Activated T-cell treated with anti-CD3 and anti-CD28 coated beads, Interleukin-2, amount 50 U/mL, for 4 hours (primary cell): Measurements from ENCODE around the gene CNTN5. TPM values are rescaled to one million over a fixed set of nuclear protein-coding genes. Genes with fewer than 3 reads are reported as not detected.

Source experiments
- ATAC-seq, 2 donors: fragments of 200-7000 bp; cut with Tn5 transposase; one replicate each; pipeline ENCODE4 v1.10.0; 2021
- DNase-seq: peaks from one replicate; pipeline ENCODE4 v3.0.0-alpha.2; 2020
- H3K27me3 Mint-ChIP-seq: one replicate; pipeline ENCODE4 v1.8.0; 2021; ENCODE audit warnings: low read depth, mixed read lengths
- H3K36me3 Mint-ChIP-seq: one replicate; pipeline ENCODE4 v1.8.0; 2022; ENCODE audit warnings: mixed read lengths; ENCODE audit not compliant: insufficient read depth
- H3K4me1 Mint-ChIP-seq: one replicate; pipeline ENCODE4 v1.8.0; 2021; ENCODE audit warnings: low read depth, mixed read lengths
- H3K4me3 Mint-ChIP-seq: one replicate; pipeline ENCODE4 v1.8.0; 2021; ENCODE audit warnings: mild to moderate bottlenecking, moderate library complexity, mixed read lengths
- H3K9me3 Mint-ChIP-seq: one replicate; pipeline ENCODE4 v1.8.0; 2021; ENCODE audit warnings: mixed read lengths
- total RNA-seq, 3 donors: library from RNA; stranded (reverse); gene quantifications; one replicate each; pipeline ENCODE4 v1.2.1, GENCODE V29; 2021

Gene CNTN5
- total RNA-seq, 3 donors from 2014 or later = not detected

DNA sequence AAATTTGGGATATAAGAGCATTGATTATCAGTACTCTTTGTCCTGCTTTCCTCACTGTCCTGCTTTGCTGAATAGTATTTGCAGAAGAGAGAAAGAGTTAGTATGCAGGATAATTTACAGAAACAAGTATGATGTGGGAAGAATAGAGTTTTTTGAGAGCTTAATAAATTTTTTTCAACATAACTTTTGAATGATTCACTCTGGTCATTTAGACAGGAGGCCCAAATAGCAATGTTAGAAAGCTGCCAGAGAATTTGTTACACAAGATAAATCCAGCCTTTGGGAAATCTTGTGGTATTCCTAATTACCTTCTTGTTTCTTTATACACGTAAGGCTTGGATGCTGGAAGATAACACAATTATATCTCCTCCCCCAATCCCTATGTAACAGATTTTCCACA lies 484.6 kb downstream of the CNTN5 start:
- H3K36me3 Mint-ChIP-seq = no peaks in the 10 kb centered on the region

DNA sequence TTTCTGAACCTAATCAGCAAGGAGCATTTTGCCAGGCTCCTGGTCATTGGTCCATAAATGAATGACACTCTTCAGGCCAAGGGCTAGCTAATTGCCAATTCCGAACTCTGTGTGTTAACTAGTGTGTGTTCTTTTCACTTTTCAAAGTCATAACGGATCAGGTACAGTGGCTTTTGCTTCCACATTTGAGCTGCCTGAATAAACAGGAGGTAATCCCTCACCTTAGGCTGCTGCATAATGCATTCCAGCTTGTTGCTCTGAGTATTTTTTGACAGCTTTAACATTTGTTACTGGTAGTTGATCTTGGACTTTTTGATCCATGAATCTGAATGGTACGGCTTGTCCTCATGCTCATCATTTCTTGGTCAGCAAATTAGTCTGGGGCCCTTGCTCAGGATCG lies 485.1 kb downstream of the CNTN5 start:
- Mint-ChIP-seq H3K4me1 (no peaks in the 10 kb centered on the region), H3K27me3 (no peaks in the 10 kb centered on the region), H3K4me3 (no peak overlapping the region), H3K9me3 (peaks cover 17% of the 10 kb centered on the region), H3K36me3 (no peaks in the 10 kb centered on the region)
- DNase-seq (no peak), ATAC-seq (no peak)

More for the DNA sequence above, 484.6 kb downstream of the CNTN5 start:
- Mint-ChIP-seq H3K27me3 (no peaks in the 10 kb centered on the region), H3K9me3 (peaks cover 17% of the 10 kb centered on the region), H3K4me1 (no peaks in the 10 kb centered on the region), H3K4me3 (no peak overlapping the region)
- DNase-seq (no peak), ATAC-seq (no peak)

DNA sequence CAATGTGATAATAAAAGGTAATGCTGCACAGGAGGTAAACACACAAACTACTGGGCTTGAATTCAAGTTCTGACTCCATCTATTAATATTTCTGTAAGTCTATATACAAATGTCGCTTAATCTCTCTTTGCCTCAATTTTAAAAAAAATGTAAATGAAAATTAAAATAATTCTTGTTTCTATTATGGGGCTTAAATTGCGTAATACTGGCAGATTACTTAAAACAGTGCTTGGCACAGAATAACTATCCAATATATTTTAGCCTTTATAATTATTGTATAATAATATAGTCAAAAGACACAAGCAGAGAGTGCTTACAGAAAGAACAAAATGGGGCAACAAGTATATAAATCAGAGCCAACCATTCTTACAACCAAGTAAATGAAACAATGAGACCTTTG lies 489.1 kb downstream of the CNTN5 start:
- H3K4me1 Mint-ChIP-seq = no peaks in the 10 kb centered on the region
- ATAC-seq (no peak), DNase-seq (no peak)
- no peak overlapping the region for H3K4me3 Mint-ChIP-seq
- H3K27me3 Mint-ChIP-seq = no peaks in the 10 kb centered on the region
- H3K9me3 Mint-ChIP-seq = peaks cover 14% of the 10 kb centered on the region
- H3K36me3 Mint-ChIP-seq = no peaks in the 10 kb centered on the region

DNA sequence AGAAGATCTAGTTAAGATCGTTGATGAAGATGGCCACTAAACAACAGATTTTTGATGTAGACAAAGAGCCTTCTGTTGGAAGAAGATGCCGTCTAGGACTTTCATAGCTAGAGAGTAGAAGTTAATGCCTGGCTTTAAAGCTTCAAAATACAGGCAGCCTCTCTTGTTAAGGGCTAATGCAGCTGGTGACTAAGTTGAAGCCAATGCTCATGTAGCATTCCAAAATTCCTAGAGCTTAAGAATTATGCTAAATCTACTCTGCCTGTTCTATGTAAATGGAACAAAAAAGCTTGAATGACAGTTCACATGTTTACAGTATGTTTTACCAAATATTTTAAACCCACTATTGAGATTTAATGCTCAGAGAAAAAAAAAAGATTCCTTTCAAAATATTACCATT lies 492.6 kb downstream of the CNTN5 start:
- Mint-ChIP-seq H3K4me1 (no peaks in the 10 kb centered on the region), H3K27me3 (no peaks in the 10 kb centered on the region), H3K36me3 (no peaks in the 10 kb centered on the region), H3K4me3 (no peak overlapping the region), H3K9me3 (peaks cover 18% of the 10 kb centered on the region)
- ATAC-seq = no peak
- no peak for DNase-seq

DNA sequence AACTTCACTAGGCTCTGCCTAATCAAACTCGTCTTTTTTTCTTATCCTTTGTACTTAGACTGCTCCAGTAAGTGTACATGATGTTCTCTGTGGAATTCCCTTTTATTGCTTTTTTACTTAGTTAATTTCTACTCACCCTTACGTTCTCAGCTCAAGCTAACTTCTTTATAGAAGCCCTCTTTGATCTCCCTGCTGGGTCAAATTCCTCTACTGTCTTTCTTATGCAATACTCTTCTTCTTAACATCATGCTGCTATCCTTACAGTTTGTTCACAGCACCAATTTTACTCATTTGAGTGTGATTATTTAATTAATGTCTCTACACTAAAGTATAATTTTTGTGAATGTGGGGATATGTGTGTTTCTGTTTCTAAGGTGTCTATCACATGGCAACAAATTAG lies 498.3 kb downstream of the CNTN5 start:
- no peak for DNase-seq
- no peaks in the 10 kb centered on the region for H3K36me3 Mint-ChIP-seq

DNA sequence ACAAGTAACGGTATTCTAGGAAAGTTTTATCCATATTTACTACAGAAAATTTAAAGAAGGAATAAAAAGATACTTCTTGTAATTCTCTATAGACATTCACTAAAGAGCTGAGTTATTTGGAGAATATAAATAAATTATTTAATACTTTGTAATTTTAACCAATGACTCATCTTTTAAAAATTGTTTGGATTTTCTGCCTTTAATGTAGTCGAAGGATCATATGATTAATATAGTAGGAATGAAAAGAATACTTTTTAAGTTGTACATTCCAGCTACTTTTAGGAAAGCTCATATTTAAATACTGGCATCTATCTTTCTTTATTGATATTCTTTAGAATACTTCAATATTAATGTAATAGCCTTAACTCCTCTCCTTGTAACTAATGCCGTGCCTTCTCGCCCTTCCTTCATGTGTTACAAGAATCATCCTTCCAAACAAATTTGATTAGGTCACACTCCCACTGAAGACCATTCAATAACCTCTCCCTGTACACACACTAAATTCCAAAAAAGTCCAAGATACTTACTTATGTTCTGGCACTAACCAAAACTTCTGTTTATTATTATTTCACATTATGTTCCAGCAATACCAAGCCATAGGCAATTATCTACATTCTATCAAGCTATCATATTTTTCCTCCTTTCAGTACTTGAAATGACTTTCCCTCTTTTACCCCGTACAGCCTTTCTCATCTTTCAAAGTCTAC lies 501.9 kb downstream of the CNTN5 start:
- Mint-ChIP-seq H3K27me3 (no peaks in the 10 kb centered on the region), H3K4me1 (no peaks in the 10 kb centered on the region), H3K4me3 (no peak overlapping the region), H3K36me3 (no peaks in the 10 kb centered on the region), H3K9me3 (peaks cover 19% of the 10 kb centered on the region)
- DNase-seq (no peak), ATAC-seq (no peak)

More for the DNA sequence above, 498.3 kb downstream of the CNTN5 start:
- H3K4me3 Mint-ChIP-seq = no peak overlapping the region
- peaks cover 16% of the 10 kb centered on the region for H3K9me3 Mint-ChIP-seq
- no peaks in the 10 kb centered on the region for H3K27me3 Mint-ChIP-seq
- ATAC-seq = no peak
- H3K4me1 Mint-ChIP-seq = no peaks in the 10 kb centered on the region

DNA sequence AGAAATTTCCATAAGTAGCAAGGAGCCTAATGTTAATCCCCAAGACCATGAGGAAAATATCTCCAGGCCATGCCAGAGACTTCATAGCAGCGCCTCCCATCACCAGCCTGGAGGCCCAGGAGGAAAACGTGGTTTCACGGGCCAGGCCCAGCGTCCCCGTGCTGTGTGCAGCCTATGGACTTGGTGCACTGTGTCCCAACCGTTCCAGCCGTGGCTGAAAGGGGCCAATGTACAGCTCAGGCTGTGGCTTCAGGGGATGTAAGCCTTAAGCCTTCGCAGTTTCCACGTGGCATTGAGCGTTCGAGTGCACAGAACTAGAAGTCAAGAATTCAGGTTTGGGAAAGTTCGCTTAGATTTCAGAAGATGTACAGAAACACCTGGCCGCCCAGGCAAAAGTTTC lies 510.7 kb downstream of the CNTN5 start:
- H3K36me3 Mint-ChIP-seq = no peaks in the 10 kb centered on the region
- ATAC-seq (no peak), DNase-seq (no peak)
- peaks cover 10% of the 10 kb centered on the region for H3K9me3 Mint-ChIP-seq
- H3K4me3 Mint-ChIP-seq = no peak overlapping the region
- H3K27me3 Mint-ChIP-seq = no peaks in the 10 kb centered on the region
- no peaks in the 10 kb centered on the region for H3K4me1 Mint-ChIP-seq

DNA sequence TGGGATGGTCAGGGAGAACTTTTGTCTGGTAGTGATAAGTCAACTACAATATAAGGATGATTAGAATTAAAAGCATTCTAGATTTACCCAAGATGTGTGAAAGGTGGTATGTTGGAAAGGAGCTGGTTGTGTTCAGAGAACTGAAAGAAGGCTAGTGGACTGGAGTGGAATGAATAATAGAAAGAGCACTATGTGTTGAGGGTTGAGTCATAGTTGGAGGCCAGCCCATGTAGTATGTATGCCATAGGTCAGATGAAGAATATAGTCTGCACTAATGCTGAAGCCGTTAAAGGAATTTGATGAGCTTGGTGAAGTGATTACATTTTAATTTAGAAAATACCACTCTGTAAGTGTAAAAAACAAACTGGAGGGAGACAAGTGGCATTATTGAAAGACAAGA lies 514.1 kb downstream of the CNTN5 start:
- Mint-ChIP-seq H3K4me3 (no peak overlapping the region), H3K9me3 (peaks cover 6% of the 10 kb centered on the region), H3K4me1 (no peaks in the 10 kb centered on the region), H3K36me3 (no peaks in the 10 kb centered on the region), H3K27me3 (no peaks in the 10 kb centered on the region)
- DNase-seq (no peak), ATAC-seq (no peak)

DNA sequence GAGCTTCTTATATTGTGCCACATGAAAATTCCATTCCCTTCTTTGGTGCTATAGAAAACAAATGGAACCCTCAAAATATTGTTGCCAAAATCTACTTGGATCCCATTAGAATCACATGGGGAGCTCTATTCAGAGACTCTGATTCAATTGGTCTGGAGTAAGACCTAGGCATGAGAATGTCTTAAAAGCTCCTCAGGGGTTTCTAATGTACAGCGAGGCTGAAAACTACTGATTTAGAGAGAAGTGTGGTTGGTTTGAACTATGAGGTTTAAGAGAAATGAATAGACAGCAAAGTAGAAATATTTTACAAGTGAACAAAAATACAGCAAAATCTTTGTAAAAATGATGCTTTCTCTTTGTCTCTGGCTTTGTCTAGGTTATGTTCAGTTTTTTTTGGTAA lies 514.7 kb downstream of the CNTN5 start:
- no peak overlapping the region for H3K4me3 Mint-ChIP-seq
- no peaks in the 10 kb centered on the region for H3K36me3 Mint-ChIP-seq
- DNase-seq = no peak
- H3K27me3 Mint-ChIP-seq = no peaks in the 10 kb centered on the region
- H3K4me1 Mint-ChIP-seq = no peaks in the 10 kb centered on the region
- ATAC-seq = no peak
- peaks cover 8% of the 10 kb centered on the region for H3K9me3 Mint-ChIP-seq

DNA sequence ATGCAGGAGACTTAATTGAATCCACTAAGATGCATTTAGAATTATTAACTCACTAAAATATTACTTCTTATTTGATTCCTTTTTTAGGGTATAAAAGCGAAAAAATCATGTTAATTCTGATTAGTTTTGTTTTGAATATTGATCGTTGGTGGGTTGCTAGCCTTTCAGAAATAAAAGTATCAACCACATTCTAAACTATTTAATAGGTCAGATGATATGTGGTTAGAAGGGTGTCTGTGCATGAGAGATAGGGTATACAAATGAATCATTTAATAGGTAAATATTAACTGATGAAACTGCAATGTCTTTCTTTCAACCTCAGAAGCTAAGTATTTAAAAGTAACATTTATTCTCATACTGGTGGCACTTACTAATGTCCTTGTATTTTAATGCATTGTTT lies 515.1 kb downstream of the CNTN5 start:
- Mint-ChIP-seq H3K27me3 (no peaks in the 10 kb centered on the region), H3K36me3 (no peaks in the 10 kb centered on the region), H3K4me3 (no peak overlapping the region), H3K4me1 (no peaks in the 10 kb centered on the region), H3K9me3 (peaks cover 10% of the 10 kb centered on the region)
- ATAC-seq = no peak
- no peak for DNase-seq

DNA sequence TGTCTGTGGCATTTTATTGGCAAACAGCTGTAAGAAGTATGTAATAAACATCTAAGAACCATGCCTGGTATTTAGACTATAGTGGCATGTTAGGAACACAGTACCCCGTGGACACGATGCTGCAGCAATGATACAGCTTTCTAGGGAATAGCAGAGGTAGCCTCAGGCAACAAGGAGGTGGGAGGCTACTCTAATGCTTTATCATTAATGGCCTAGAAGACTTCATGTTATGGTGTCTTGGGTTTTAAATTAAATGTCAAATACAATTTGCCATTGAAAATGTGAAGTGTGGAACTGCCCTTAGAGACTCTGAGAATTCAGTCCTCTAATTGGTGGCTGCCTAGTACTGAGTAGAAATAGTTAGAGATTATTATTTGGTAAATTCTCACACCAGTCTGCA lies 516.9 kb downstream of the CNTN5 start:
- Mint-ChIP-seq H3K4me3 (no peak overlapping the region), H3K36me3 (no peaks in the 10 kb centered on the region), H3K9me3 (peaks cover 9% of the 10 kb centered on the region), H3K27me3 (no peaks in the 10 kb centered on the region), H3K4me1 (no peaks in the 10 kb centered on the region)
- DNase-seq (no peak), ATAC-seq (no peak)

DNA sequence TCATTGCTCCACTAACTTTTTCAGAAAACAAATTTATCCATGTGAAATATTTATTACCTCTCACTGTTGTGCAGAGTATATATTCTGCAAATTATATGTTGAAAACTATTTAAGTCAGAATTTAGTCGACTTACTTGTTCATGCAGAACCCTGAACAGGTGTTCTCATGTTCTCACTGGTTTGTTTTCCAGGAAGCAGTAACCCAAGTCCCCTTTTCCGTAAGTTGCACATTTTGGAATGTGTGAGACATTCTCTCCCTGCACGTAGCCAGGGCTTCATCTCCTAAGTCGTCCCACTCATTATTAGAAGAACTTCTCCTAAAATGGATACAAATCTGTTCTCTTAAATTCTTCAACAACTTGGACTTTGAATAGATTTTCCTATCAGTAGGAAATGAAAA lies 524.9 kb downstream of the CNTN5 start:
- Mint-ChIP-seq H3K36me3 (no peaks in the 10 kb centered on the region), H3K4me1 (no peaks in the 10 kb centered on the region), H3K9me3 (peaks cover 13% of the 10 kb centered on the region), H3K4me3 (no peak overlapping the region), H3K27me3 (no peaks in the 10 kb centered on the region)
- ATAC-seq (no peak), DNase-seq (no peak)

DNA sequence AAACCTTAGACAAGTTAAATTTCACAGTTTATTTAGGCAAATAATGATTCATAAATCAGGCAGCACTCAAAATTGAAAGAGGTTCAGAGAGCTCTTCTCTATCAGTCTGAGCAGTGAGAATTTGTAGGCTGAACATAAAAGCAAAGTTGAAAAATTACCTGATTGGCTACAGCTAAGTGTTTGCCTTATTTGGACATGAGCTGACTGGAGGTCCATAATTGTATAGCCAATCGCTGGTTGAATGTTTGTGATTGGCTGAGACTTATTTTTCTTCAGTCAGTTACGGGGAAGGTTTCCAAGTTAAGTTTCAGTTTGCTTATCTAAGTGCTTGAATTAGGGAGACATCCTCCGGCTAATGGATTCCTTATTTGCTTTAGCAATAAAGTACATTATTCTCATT lies 527.5 kb downstream of the CNTN5 start:
- DNase-seq (no peak), ATAC-seq (no peak)
- no peaks in the 10 kb centered on the region for H3K4me1 Mint-ChIP-seq
- no peaks in the 10 kb centered on the region for H3K27me3 Mint-ChIP-seq
- peaks cover 11% of the 10 kb centered on the region for H3K9me3 Mint-ChIP-seq
- no peak overlapping the region for H3K4me3 Mint-ChIP-seq
- no peaks in the 10 kb centered on the region for H3K36me3 Mint-ChIP-seq

DNA sequence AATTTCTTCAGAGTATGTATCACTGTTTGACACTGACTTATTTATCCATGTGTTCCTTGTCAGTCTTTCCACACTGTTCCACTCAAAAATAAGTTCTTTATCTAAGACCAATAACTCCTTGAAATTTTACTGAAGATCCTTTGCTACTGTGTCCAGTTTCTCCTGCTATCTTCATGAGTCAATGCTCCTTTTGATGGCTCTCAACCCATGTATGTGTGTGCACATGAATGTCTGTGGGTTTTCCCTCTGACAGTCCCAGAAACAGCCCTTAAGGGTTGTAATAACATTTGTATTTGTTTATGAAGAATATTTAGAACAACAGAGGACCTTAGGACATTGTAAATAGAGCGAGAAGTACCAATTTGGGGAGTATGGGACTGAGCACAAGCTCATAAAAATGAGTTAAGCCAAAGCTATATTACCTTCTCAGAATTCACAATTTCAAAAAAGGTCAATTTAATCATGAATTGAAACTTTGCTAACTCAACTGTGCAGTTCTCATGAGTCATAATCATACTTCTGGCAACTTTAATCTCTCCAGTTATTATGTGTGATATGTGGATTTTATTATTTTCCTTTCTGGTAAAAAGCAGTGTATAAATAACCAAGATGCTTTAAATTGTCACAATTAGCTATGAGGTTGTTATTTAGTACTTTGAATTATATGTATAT lies 533.6 kb downstream of the CNTN5 start:
- no peaks in the 10 kb centered on the region for H3K27me3 Mint-ChIP-seq
- H3K9me3 Mint-ChIP-seq = peaks cover 3% of the 10 kb centered on the region
- no peak for ATAC-seq
- H3K4me1 Mint-ChIP-seq = no peaks in the 10 kb centered on the region
- no peak for DNase-seq
- H3K36me3 Mint-ChIP-seq = no peaks in the 10 kb centered on the region
- H3K4me3 Mint-ChIP-seq = no peak overlapping the region

DNA sequence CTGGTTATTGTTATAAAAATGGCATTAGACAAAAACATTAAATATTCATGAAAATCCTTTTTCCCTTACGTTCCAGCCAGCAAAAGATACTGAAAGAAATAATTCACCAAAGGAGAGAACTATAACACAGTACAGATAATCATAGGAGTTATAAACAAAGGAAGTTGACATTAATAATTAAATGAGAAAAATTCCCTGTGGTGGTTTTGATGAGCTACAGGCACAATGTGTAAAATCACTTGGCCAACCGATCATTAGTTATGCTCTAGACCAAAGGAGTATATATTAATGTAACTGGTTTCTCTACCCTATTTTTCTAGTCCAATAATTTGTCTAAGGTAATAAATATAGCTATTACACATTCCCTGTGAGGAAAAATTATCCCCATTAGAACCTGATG lies 534.7 kb downstream of the CNTN5 start:
- Mint-ChIP-seq H3K4me1 (no peaks in the 10 kb centered on the region), H3K9me3 (peaks cover 3% of the 10 kb centered on the region), H3K4me3 (no peak overlapping the region), H3K27me3 (no peaks in the 10 kb centered on the region), H3K36me3 (no peaks in the 10 kb centered on the region)
- DNase-seq (no peak), ATAC-seq (no peak)
